Prostate gland (tissue), 2 donors: ENCODE data around the gene HUNK.

Source experiments
- CTCF ChIP-seq, 4 experiments: fragments of 200-600 bp in 2 of 4; fragments of 450-650 bp in 2 of 4; sonication (generic) in 2 of 4; IDR thresholded peaks; 1 replicate in 3 of 4; 2 replicates in 1 of 4; pipeline ENCODE4 v1.5.1; 2016 to 2019; ENCODE audit warnings: antibody characterized with exemption in 4 of 4, mild to moderate bottlenecking in 2 of 4, moderate library complexity in 2 of 4
- POLR2AphosphoS5 ChIP-seq: sonication (generic); formaldehyde crosslinking; IDR thresholded peaks from one replicate; pipeline ENCODE4 v1.6.1; 2017; ENCODE audit warnings: antibody characterized with exemption

- no peak for TF ChIP-seq CTCF (IDR thresholded peaks at IDR 0.05)
- TF ChIP-seq POLR2AphosphoS5 = no peak
Observed at GRCh38 chr21:31901315-31901714, 28.5 kb downstream of the HUNK start.
